HFFc6 (cell line): ENCODE measurements around the gene SH3BP4. TPM values are rescaled to one million over a fixed set of nuclear protein-coding genes. Genes with fewer than 3 reads are reported as not detected.

Experiments used
- DNase-seq: peaks from one replicate; pipeline ENCODE4 v3.0.0-alpha.2; 2018
- H3K27ac Mint-ChIP-seq: 2 replicates; pipeline ENCODE4 v1.8.0; 2020; ENCODE audit warnings: mild to moderate bottlenecking, mixed read lengths
- H3K27me3 Mint-ChIP-seq: 2 replicates; pipeline ENCODE4 v1.8.0; 2021; ENCODE audit warnings: mild to moderate bottlenecking, moderate library complexity, mixed read lengths; ENCODE audit not compliant: insufficient read depth
- H3K36me3 Mint-ChIP-seq: 2 replicates; pipeline ENCODE4 v1.8.0; 2021; ENCODE audit warnings: low read depth, mixed read lengths
- H3K4me1 Mint-ChIP-seq: 2 replicates; pipeline ENCODE4 v1.8.0; 2020; ENCODE audit warnings: low read depth, mixed read lengths
- H3K4me3 Mint-ChIP-seq: 2 replicates; pipeline ENCODE4 v1.8.0; 2020; ENCODE audit warnings: mild to moderate bottlenecking, moderate library complexity, mixed read lengths
- H3K9me3 Mint-ChIP-seq: 2 replicates; pipeline ENCODE4 v1.8.0; 2020; ENCODE audit warnings: mild to moderate bottlenecking, mixed read lengths
- total RNA-seq, 6 experiments: library from RNA; stranded (reverse); fragmentation: NEBNext Ultra II Directional; extraction: Animal tissue kit (Norgen Biotek cat#: 25700); gene quantifications; 2 replicates in 1 of 6; 3 replicates in 5 of 6; pipeline ENCODE4 v1.2.3, GENCODE V29; 2021
- TF ChIP-seq, protein P1 (sequence below): fragments of 200-600 bp; sonication (generic); IDR thresholded peaks from 2 replicates; pipeline ENCODE4 v1.5.0; 2021; ENCODE audit warnings: antibody characterized with exemption, mild to moderate bottlenecking

Gene SH3BP4
- total RNA-seq, 6 experiments from 2014 or later = 82.3 to 98.7 (median 87.8) TPM

DNA sequence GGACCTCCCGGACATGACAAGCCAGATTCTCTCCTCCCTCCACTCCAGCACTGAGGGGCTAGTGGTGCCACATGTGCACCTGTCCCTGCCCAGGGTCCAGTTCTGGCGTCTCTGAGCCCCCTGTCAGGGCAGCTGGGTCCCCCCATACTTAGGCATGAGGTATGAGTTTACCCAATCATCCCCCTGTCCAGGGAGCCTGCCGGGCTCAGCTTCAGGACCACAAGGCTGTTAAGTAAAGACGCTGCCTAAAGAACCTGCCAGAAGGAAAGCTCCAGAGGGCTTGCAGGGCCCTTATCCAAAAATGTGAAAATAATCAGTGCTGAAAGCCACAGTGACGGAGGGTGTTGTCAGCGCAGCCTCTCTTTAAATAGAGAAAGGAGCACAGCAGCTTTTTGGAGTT, 40.0 kb downstream of the SH3BP4 start:
- H3K36me3 Mint-ChIP-seq = peaks cover 73% of the 10 kb centered on the region
- no peak for DNase-seq
- H3K27me3 Mint-ChIP-seq = peaks cover 19% of the 10 kb centered on the region
- H3K27ac Mint-ChIP-seq = no peak overlapping the region; the same call in 1 of the 2 replicates
- H3K4me3 Mint-ChIP-seq = no peak overlapping the region
- TF ChIP-seq, protein P1, sequence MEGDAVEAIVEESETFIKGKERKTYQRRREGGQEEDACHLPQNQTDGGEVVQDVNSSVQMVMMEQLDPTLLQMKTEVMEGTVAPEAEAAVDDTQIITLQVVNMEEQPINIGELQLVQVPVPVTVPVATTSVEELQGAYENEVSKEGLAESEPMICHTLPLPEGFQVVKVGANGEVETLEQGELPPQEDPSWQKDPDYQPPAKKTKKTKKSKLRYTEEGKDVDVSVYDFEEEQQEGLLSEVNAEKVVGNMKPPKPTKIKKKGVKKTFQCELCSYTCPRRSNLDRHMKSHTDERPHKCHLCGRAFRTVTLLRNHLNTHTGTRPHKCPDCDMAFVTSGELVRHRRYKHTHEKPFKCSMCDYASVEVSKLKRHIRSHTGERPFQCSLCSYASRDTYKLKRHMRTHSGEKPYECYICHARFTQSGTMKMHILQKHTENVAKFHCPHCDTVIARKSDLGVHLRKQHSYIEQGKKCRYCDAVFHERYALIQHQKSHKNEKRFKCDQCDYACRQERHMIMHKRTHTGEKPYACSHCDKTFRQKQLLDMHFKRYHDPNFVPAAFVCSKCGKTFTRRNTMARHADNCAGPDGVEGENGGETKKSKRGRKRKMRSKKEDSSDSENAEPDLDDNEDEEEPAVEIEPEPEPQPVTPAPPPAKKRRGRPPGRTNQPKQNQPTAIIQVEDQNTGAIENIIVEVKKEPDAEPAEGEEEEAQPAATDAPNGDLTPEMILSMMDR = no peak
- peaks cover 81% of the 10 kb centered on the region for H3K4me1 Mint-ChIP-seq
- 0 out of 2 replicates have a peak, but pooled peaks cover 5% of the 10 kb centered on the region for H3K9me3 Mint-ChIP-seq

DNA sequence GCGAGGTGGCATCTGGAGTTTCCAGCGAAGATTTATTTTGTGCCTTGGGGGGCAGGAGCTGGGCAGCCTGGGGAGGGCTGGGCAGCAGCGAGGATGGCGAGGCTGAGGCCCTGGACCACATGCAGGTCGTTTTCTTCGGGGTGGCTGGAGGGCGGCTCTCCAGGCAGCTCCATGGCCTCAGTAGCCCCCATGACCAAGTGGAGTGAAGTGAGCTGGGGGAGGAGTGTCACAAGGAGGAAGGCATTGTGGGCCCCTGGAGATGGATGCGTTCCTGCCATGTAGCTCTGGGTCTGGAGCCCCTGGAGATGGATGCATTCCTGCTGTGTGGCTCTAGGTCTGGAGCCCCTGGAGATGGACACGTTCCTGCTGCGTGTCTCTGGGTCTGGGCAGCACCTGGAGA, 40.4 kb downstream of the SH3BP4 start:
- Mint-ChIP-seq H3K27ac (no peak overlapping the region), H3K36me3 (peaks cover 69% of the 10 kb centered on the region), H3K9me3 (0 out of 2 replicates have a peak, but pooled peaks cover 2% of the 10 kb centered on the region), H3K27me3 (peaks cover 19% of the 10 kb centered on the region), H3K4me3 (no peak overlapping the region), H3K4me1 (peaks cover 78% of the 10 kb centered on the region)
- TF ChIP-seq, protein P1 = no peak
- no peak for DNase-seq

DNA sequence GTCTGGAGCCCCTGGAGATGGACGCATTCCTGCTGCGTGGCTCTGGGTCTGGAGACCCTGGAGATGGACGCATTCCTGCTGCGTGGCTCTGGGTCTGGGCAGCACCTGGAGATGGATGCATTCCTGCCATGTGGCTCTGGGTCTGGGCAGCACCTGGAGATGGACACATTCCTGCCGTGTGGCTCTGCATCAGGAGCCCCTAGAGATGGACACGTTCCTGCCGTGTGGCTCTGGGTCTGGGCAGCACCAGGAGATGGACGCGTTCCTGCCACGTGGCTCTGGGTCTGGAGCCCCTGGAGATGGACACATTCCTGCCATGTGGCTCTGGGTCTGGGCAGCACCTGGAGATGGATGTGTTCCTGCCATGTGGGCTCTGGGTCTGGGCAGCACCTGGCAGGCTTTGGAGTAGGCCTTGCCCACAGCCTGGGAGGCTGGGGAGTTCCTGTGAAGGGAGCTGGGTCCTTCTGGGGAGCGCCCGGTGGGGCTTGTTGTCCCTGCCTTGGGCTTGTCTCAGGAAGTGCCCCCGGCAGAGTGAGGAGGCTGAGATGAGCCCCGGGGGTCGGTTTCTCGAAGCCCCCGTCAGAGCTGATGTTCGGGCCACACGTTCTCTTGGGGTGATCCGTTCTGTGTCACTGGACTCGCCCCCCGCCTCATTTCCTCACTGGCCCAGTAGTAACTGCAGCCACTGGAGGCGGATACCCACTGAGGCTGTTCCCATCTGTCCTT, 41.0 kb downstream of the SH3BP4 start:
- Mint-ChIP-seq H3K27ac (no peak overlapping the region), H3K36me3 (peaks cover 63% of the 10 kb centered on the region), H3K9me3 (no peaks in the 10 kb centered on the region), H3K4me3 (no peak overlapping the region), H3K4me1 (peaks cover 77% of the 10 kb centered on the region), H3K27me3 (peaks cover 19% of the 10 kb centered on the region)
- DNase-seq = no peak
- TF ChIP-seq, protein P1 = no peak

DNA sequence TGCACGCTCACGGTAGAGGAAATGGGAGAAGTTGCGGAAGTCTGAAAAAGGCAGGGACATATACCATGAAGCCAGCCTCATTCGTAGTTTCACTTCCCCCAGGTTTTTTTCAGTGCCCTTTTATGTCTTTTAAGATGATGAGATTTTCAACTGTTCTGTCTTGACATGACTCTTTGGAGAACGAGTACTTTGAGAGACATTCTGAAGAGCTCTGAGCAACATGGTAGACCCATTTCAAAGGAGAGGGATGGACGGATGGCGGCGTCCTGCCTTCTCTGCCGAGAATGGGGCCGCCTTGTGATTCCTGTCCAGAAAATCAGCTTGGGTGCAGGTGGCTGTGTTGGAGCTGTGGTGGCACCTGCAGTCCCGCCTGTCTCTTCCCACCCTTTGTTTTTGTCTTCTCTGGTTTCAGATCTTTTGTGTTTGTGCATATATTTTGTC, 41.7 kb downstream of the SH3BP4 start:
- Mint-ChIP-seq H3K36me3 (peaks cover 62% of the 10 kb centered on the region), H3K9me3 (no peaks in the 10 kb centered on the region), H3K27me3 (peaks cover 19% of the 10 kb centered on the region), H3K4me1 (peaks cover 80% of the 10 kb centered on the region), H3K4me3 (no peak overlapping the region), H3K27ac (peak overlapping the region; percentile 59)
- DNase-seq = no peak
- TF ChIP-seq, protein P1 = no peak

DNA sequence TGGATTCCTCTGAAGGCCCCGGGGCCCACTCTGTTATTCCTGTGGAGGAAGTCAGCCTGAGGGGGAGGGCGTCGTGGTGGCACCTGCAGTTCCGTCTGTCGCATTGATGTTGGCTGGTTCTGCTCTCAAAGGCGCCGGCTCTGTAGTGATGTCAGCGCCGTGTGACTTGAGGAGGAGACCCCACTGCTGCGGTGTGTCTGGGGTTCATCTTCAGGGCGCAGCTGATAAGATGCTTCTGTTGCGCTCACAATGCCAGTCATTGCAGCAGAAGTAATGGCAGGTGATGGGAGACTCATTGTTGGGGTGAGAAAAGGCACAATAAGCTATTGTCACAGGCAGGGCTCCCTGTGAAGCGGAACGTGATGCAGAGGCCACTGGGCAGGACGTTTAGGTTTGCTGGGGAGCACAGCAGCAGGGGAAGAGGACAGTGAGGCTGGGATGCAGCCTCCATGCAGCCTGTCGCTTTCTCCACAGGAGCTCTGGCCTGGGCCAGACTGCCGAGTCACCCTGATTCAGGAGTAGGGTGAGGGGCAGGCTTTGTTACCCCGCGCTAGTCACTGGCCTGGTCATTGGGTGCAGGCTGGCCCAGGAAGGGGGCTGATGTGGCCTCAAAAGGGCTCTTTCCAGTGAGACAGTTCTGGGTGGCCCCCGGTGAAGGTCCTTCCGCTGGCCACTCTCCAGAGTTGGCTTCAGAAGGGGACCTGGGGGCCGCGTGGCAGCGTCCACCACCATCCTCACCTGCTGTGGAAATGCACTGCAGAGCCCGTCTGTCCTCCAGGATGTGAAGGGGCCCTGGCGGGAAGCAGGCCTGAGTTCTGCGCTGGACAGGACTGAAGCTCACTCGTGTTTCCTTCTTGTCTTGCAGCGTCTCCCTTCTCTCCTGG, 42.9 kb downstream of the SH3BP4 start:
- Mint-ChIP-seq H3K27ac (peak overlapping the region; percentile 56), H3K4me1 (peaks cover 72% of the 10 kb centered on the region), H3K36me3 (peaks cover 61% of the 10 kb centered on the region), H3K27me3 (peaks cover 15% of the 10 kb centered on the region), H3K4me3 (no peak overlapping the region), H3K9me3 (no peaks in the 10 kb centered on the region)
- TF ChIP-seq, protein P1 = no peak
- no peak for DNase-seq
